Trophoblast cell (in vitro differentiated cells and primary cell): ENCODE data around the gene KRTAP4-2.

Source experiments
- DNase-seq, 2 donors: peaks; one replicate each; pipeline ENCODE4 v3.0.0-alpha.2; 2016
- H2AFZ ChIP-seq: 2 replicates; pipeline ENCODE4 v1.6.1; 2013; ENCODE audit warnings: low read length, moderate library complexity, mild to moderate bottlenecking; ENCODE audit not compliant: insufficient read depth, poor library complexity
- H2AK5ac ChIP-seq: 2 replicates; pipeline ENCODE4 v1.6.1; 2013; ENCODE audit warnings: mild to moderate bottlenecking, low read length
- H2BK120ac ChIP-seq: 2 replicates; pipeline ENCODE4 v1.6.1; 2013; ENCODE audit warnings: low read length, mild to moderate bottlenecking, moderate library complexity; ENCODE audit not compliant: insufficient read depth, poor library complexity
- H2BK12ac ChIP-seq: 2 replicates; pipeline ENCODE4 v1.6.1; 2013; ENCODE audit warnings: mild to moderate bottlenecking, low read length, moderate library complexity
- H2BK5ac ChIP-seq: 2 replicates; pipeline ENCODE4 v1.6.1; 2013; ENCODE audit warnings: low read length, low read depth, moderate library complexity, mild to moderate bottlenecking; ENCODE audit not compliant: poor library complexity
- H3K14ac ChIP-seq: 2 replicates; pipeline ENCODE4 v1.6.1; 2013; ENCODE audit warnings: mild to moderate bottlenecking, low read length
- H3K18ac ChIP-seq: 2 replicates; pipeline ENCODE4 v1.6.1; 2013; ENCODE audit warnings: mild to moderate bottlenecking, low read length
- H3K23ac ChIP-seq: 2 replicates; pipeline ENCODE4 v1.6.1; 2013; ENCODE audit warnings: low read length
- H3K27ac ChIP-seq: 2 replicates; pipeline ENCODE4 v1.5.1; 2013; ENCODE audit warnings: low read depth, mild to moderate bottlenecking, inconsistent platforms, low read length, moderate library complexity
- H3K27me3 ChIP-seq: 2 replicates; pipeline ENCODE4 v1.6.1; 2013; ENCODE audit warnings: inconsistent platforms, mild to moderate bottlenecking, low read length, moderate library complexity; ENCODE audit not compliant: insufficient read depth
- H3K36me3 ChIP-seq, 2 experiments: 1 replicate in 1 of 2; 2 replicates in 1 of 2; pipeline ENCODE4 v1.6.1; 2013; ENCODE audit warnings: low read length in 2 of 2, mild to moderate bottlenecking in 2 of 2, moderate library complexity in 1 of 2; ENCODE audit not compliant: insufficient read depth in 2 of 2, control insufficient read depth in 1 of 2
- H3K4ac ChIP-seq: 2 replicates; pipeline ENCODE4 v1.6.1; 2013; ENCODE audit warnings: low read depth, mild to moderate bottlenecking, low read length, moderate library complexity
- H3K4me1 ChIP-seq, 2 experiments: 1 replicate in 1 of 2; 2 replicates in 1 of 2; pipeline ENCODE4 v1.6.1; 2013; ENCODE audit warnings: low read length in 2 of 2, mild to moderate bottlenecking in 2 of 2, moderate library complexity in 1 of 2; ENCODE audit not compliant: insufficient read depth in 2 of 2, control insufficient read depth in 1 of 2
- H3K4me2 ChIP-seq: 2 replicates; pipeline ENCODE4 v1.6.1; 2013; ENCODE audit warnings: inconsistent platforms, mild to moderate bottlenecking, low read length, moderate library complexity
- H3K4me3 ChIP-seq: 2 replicates; pipeline ENCODE4 v1.5.1; 2013; ENCODE audit warnings: mild to moderate bottlenecking, low read depth, low read length, inconsistent platforms
- H3K79me1 ChIP-seq: one replicate; pipeline ENCODE4 v1.6.1; 2013; ENCODE audit warnings: low read length
- H3K79me2 ChIP-seq: 2 replicates; pipeline ENCODE4 v1.6.1; 2013; ENCODE audit warnings: low read length, mild to moderate bottlenecking; ENCODE audit not compliant: control insufficient read depth, insufficient read depth, poor library complexity
- H3K9ac ChIP-seq: 2 replicates; pipeline ENCODE4 v1.6.1; 2013; ENCODE audit warnings: mild to moderate bottlenecking, low read length
- H3K9me3 ChIP-seq: 2 replicates; pipeline ENCODE4 v1.6.1; 2013; ENCODE audit warnings: low read depth, mild to moderate bottlenecking, control low read depth, inconsistent platforms, low read length; ENCODE audit not compliant: insufficient read depth
- H4K12ac ChIP-seq: 2 replicates; pipeline ENCODE4 v1.6.1; 2013; ENCODE audit warnings: low read depth, mild to moderate bottlenecking, low read length, moderate library complexity
- H4K8ac ChIP-seq: 2 replicates; pipeline ENCODE4 v1.6.1; 2013; ENCODE audit warnings: low read depth, mild to moderate bottlenecking, low read length, moderate library complexity
- H4K91ac ChIP-seq: one replicate; pipeline ENCODE4 v1.6.1; 2013; ENCODE audit warnings: low read depth, mild to moderate bottlenecking, low read length, moderate library complexity
- WGBS: extraction: QIAGEN DNeasy Blood & Tissue Kit; methylation state at CpG from one replicate; pipeline ENCODE4 v1.1.7; 2013; ENCODE audit warnings: missing lambda C conversion rate; ENCODE audit not compliant: insufficient read length, insufficient coverage; ENCODE audit errors: extremely low coverage; 5-methylcytosine and 5-hydroxymethylcytosine counted together

KRTAP4-2 gene

DNA sequence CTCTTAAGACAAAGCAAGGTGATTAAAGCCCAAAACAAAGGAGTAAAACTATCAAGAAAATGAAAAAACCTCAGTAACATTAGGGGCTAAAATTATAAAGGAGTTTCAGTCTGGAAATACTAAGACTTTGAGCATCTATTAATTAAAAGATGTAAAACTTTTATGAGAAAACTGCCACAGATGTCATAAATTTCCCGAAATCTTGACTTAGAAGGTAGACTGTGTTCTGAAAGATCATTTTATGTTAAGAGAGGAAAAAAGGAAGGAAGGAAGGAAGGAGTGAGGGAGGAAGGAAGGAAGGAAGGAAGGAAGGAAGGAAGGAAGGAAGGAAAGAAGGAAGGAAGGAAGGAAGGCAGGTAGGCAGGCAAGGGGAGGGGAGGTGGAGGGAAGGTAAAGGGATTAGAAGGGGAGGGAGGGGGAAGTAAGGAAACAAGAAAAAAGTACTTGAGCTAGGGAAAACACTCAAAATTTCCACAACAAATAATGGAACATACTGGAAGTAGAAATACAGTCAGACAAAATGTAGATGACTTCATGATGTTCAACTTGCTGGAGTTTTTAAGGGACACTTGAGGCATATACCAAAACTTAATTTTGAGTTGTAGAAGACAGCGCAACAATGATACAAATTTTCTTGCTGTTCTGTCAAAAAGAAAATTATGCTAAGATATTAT is 30.4 kb downstream of the KRTAP4-2 start:
- no peak overlapping the region for H3K27ac ChIP-seq
- H4K8ac ChIP-seq, result no peak overlapping the region
- H2BK120ac ChIP-seq, result no peak overlapping the region
- no peak overlapping the region for H2AK5ac ChIP-seq
- no peaks in the 10 kb centered on the region for H3K36me3 ChIP-seq
- H3K79me2 ChIP-seq, result no peaks in the 10 kb centered on the region
- no peak overlapping the region for H3K23ac ChIP-seq
- no peaks in the 10 kb centered on the region for H3K79me1 ChIP-seq
- no peak overlapping the region for H3K18ac ChIP-seq
- H4K12ac ChIP-seq, result no peak overlapping the region
- no peak overlapping the region for H2BK12ac ChIP-seq
- no peak overlapping the region for H3K4me2 ChIP-seq
- no peak overlapping the region for H3K14ac ChIP-seq
- no peaks in the 10 kb centered on the region for H3K4me1 ChIP-seq
- no peak overlapping the region for H3K9ac ChIP-seq
- H3K9me3 ChIP-seq, result no peaks in the 10 kb centered on the region
- WGBS, result no CpG with 5 or more reads among the region's 2 CpGs
- H3K4me3 ChIP-seq, result no peak overlapping the region
- no peak overlapping the region for H2BK5ac ChIP-seq
- no peaks in the 10 kb centered on the region for H3K27me3 ChIP-seq
- no peak overlapping the region for H3K4ac ChIP-seq
- no peak overlapping the region for H2AFZ ChIP-seq
- no peak overlapping the region for H4K91ac ChIP-seq
- no peak for DNase-seq

- Histone ChIP-seq H3K79me1 (no peaks in the 10 kb centered on the region), H3K4me1 (no peaks in the 10 kb centered on the region), H4K91ac (no peak overlapping the region), H3K4ac (no peak overlapping the region), H2BK12ac (no peak overlapping the region), H3K4me3 (no peak overlapping the region), H3K23ac (no peak overlapping the region), H2AK5ac (no peak overlapping the region), H3K36me3 (no peaks in the 10 kb centered on the region), H3K27ac (no peak overlapping the region), H2BK120ac (no peak overlapping the region), H3K79me2 (no peaks in the 10 kb centered on the region), H3K9ac (no peak overlapping the region), H2AFZ (no peak overlapping the region), H3K14ac (no peak overlapping the region), H3K18ac (no peak overlapping the region), H3K27me3 (no peaks in the 10 kb centered on the region), H4K12ac (no peak overlapping the region), H2BK5ac (no peak overlapping the region), H3K4me2 (no peak overlapping the region), H3K9me3 (peaks cover under 1% of the 10 kb centered on the region), H4K8ac (no peak overlapping the region)
- no CpG with 5 or more reads among the region's 2 CpGs for WGBS
- no peak for DNase-seq
These were observed 32.8 kb downstream of the KRTAP4-2 start for GRCh38 chr17:41145261-41145660.

DNA sequence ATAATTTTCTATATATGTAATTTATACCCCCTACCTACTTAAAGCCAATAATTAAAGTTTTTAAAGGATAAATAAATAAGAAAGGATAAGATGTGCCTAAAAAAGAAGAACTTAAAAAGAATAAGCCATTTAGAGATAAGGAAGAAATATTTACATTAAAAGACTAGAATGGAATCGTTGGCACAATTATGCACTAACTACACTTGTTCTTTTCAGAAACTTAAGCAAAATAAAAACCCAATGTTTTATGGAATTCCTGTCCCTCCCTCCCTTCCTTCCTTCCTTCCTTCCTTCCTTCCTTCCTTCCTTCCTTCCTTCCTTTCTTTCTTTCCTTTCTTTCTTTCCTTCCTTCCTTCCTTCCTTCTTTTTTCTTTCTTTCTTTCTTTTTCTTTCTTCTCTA is 33.2 kb downstream of the KRTAP4-2 start:
- no peak for DNase-seq
- H3K4me3 ChIP-seq, result no peak overlapping the region

DNA sequence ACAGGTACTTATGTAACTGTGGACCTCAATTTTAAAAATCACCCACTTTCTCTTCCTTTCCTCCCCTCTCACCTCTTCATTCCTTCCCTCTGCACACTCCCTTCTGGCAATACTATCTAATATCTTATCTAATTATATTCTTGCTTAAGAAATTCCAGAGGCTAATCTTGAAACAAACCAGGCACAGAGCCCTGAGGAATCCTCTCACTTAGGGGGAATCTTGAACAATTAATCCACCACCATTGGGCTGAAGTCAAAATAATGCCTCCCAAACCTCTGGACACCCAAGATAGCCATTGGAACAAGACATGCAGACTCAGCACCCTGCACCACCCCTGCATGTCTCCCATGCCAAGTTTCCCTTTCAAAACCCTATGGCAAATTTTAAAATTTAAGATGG is 36.7 kb downstream of the KRTAP4-2 start:
- no peak overlapping the region for H4K91ac ChIP-seq
- H2BK5ac ChIP-seq, result no peak overlapping the region
- H3K14ac ChIP-seq, result no peak overlapping the region
- peaks cover 7% of the 10 kb centered on the region for H3K9me3 ChIP-seq
- peak in 1 of 2 donors; percentile 34 for DNase-seq
- no peak overlapping the region for H2AK5ac ChIP-seq
- H3K79me1 ChIP-seq, result no peaks in the 10 kb centered on the region
- no peak overlapping the region for H2BK12ac ChIP-seq
- H3K4me2 ChIP-seq, result no peak overlapping the region
- no peaks in the 10 kb centered on the region for H3K27me3 ChIP-seq
- H4K12ac ChIP-seq, result no peak overlapping the region
- no peak overlapping the region for H3K4me3 ChIP-seq
- no peak overlapping the region for H4K8ac ChIP-seq
- no peak overlapping the region for H2AFZ ChIP-seq
- no peak overlapping the region for H3K9ac ChIP-seq
- H3K18ac ChIP-seq, result no peak overlapping the region
- H3K36me3 ChIP-seq, result no peaks in the 10 kb centered on the region
- H2BK120ac ChIP-seq, result no peak overlapping the region
- H3K4me1 ChIP-seq, result no peaks in the 10 kb centered on the region
- H3K4ac ChIP-seq, result no peak overlapping the region
- no peak overlapping the region for H3K23ac ChIP-seq
- H3K79me2 ChIP-seq, result no peaks in the 10 kb centered on the region
- no peak overlapping the region for H3K27ac ChIP-seq

More for the DNA sequence above, 33.2 kb downstream of the KRTAP4-2 start:
- Histone ChIP-seq H4K12ac (no peak overlapping the region), H2BK120ac (no peak overlapping the region), H3K23ac (no peak overlapping the region), H3K27me3 (no peaks in the 10 kb centered on the region), H4K8ac (no peak overlapping the region), H3K27ac (no peak overlapping the region), H3K36me3 (no peaks in the 10 kb centered on the region), H3K4ac (no peak overlapping the region), H4K91ac (no peak overlapping the region), H3K79me2 (no peaks in the 10 kb centered on the region), H2AFZ (no peak overlapping the region), H3K4me1 (no peaks in the 10 kb centered on the region), H3K9me3 (peaks cover 5% of the 10 kb centered on the region), H3K4me2 (no peak overlapping the region), H2AK5ac (no peak overlapping the region), H2BK12ac (no peak overlapping the region), H3K18ac (no peak overlapping the region), H3K9ac (no peak overlapping the region), H2BK5ac (no peak overlapping the region), H3K14ac (no peak overlapping the region), H3K79me1 (no peaks in the 10 kb centered on the region)
- no CpG with 5 or more reads among the region's 1 CpG for WGBS
